HG02588 (cell line): ENCODE measurements around the gene NKD1.

Source experiments
- ATAC-seq: cut with Tn5 transposase; IDR thresholded peaks from one replicate; pipeline ENCODE4 v1.9.1; 2021; ENCODE audit warnings: mild to moderate bottlenecking, moderate library complexity; ENCODE audit not compliant: unreplicated experiment

NKD1 gene

GRCh38 chr16:50557046-50557445 is 8.8 kb downstream of the NKD1 start:
- ATAC-seq: no peak

GRCh38 chr16:50558913-50559312 is 10.7 kb downstream of the NKD1 start:
- ATAC-seq: no peak

GRCh38 chr16:50559342-50559741 is 11.1 kb downstream of the NKD1 start:
- ATAC-seq: no peak

- no peak for ATAC-seq
Observed at GRCh38 chr16:50559804-50560514, 11.8 kb downstream of the NKD1 start.

- no peak for ATAC-seq
Observed at GRCh38 chr16:50560903-50561863, 13.0 kb downstream of the NKD1 start.

GRCh38 chr16:50562657-50563056 is 14.5 kb downstream of the NKD1 start:
- ATAC-seq: no peak

- ATAC-seq: no peak
Observed at GRCh38 chr16:50563989-50564388, 15.8 kb downstream of the NKD1 start.

GRCh38 chr16:50565428-50565827 is 17.2 kb downstream of the NKD1 start:
- ATAC-seq: no peak

- ATAC-seq: no peak
Observed at GRCh38 chr16:50566014-50566962, 18.1 kb downstream of the NKD1 start.

- no peak for ATAC-seq
Observed at GRCh38 chr16:50567651-50568050, 19.5 kb downstream of the NKD1 start.

- ATAC-seq: no peak
Observed at GRCh38 chr16:50568187-50568815, 20.1 kb downstream of the NKD1 start.

GRCh38 chr16:50570354-50570753 is 22.2 kb downstream of the NKD1 start:
- ATAC-seq: no peak

- ATAC-seq: no peak
Observed at GRCh38 chr16:50570808-50571598, 22.8 kb downstream of the NKD1 start.

- no peak for ATAC-seq
Observed at GRCh38 chr16:50571786-50572185, 23.6 kb downstream of the NKD1 start.

- no peak for ATAC-seq
Observed at GRCh38 chr16:50572700-50573099, 24.5 kb downstream of the NKD1 start.

GRCh38 chr16:50573279-50573678 is 25.1 kb downstream of the NKD1 start:
- no peak for ATAC-seq

GRCh38 chr16:50573947-50574744 is 25.9 kb downstream of the NKD1 start:
- ATAC-seq: no peak

GRCh38 chr16:50574745-50575136 is 26.5 kb downstream of the NKD1 start:
- no peak for ATAC-seq

- ATAC-seq: no peak
Observed at GRCh38 chr16:50575743-50576142, 27.5 kb downstream of the NKD1 start.
